GM10266 (cell line): Measurements from ENCODE around the gene BMX.

Experiments used
- DNase-seq: peaks from one replicate; pipeline ENCODE4 v3.0.0; 2012; ENCODE audit errors: extremely low spot score
- CTCF ChIP-seq: IDR thresholded peaks from 2 replicates; pipeline ENCODE4 v1.5.1; 2012; ENCODE audit warnings: mild to moderate bottlenecking, low read depth; ENCODE audit not compliant: control insufficient read depth, insufficient read depth; ENCODE audit errors: missing control alignments

BMX gene

GRCh38 chrX:15471028-15471427 lies 29.6 kb upstream of the BMX start:
- DNase-seq, result peak; percentile 10
- TF ChIP-seq CTCF, result peak; percentile 64

GRCh38 chrX:15472531-15472930 lies 28.1 kb upstream of the BMX start:
- no peak for TF ChIP-seq CTCF
- DNase-seq, result no peak

GRCh38 chrX:15474028-15474427 lies 26.6 kb upstream of the BMX start:
- TF ChIP-seq CTCF, result no peak
- DNase-seq, result no peak

GRCh38 chrX:15475021-15475420 lies 25.6 kb upstream of the BMX start:
- DNase-seq, result no peak
- TF ChIP-seq CTCF, result no peak

GRCh38 chrX:15475486-15475885 lies 25.1 kb upstream of the BMX start:
- no peak for TF ChIP-seq CTCF
- DNase-seq, result no peak

GRCh38 chrX:15483891-15484290 lies 16.7 kb upstream of the BMX start:
- no peak for DNase-seq
- no peak for TF ChIP-seq CTCF

- no peak for DNase-seq
Observed at GRCh38 chrX:15492469-15492868, 8.1 kb upstream of the BMX start.

More at GRCh38 chrX:15492469-15492868, 8.1 kb upstream of the BMX start:
- no peak for TF ChIP-seq CTCF
